ENCODE data around the gene CCL13. TPM values are rescaled to one million over a fixed set of nuclear protein-coding genes. Genes with fewer than 3 reads are reported as not detected.

CCL13 gene
- total and polyA plus RNA-seq, 2 of the 8 experiments (the other 6 are each of a cell fraction or from before 2014, with no cell fraction given): not detected

DNA sequence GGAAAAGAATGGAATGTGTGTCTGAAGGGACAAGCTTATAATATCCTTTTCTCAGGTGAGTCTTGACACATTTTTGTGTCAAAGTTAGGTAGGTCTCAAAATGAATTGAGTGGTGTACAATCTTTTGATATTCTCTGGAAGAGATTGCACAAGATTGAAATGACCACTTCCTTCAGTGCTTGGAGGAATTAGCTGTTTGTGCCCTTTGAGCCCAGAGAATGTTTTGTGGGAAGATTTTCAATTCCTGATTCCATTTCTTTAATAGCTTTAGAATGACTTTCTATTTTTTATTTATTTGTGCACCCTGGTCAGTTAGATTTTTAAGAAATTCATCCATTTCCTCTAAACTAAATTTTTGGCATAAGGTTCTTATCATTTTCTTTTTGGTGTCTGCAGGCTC lies 1.6 kb upstream of the CCL13 start:
- no peaks in the 10 kb centered on the region for H3K9me3 ChIP-seq (ENCODE audit: insufficient read depth in 2 of 2, low read depth in 1 of 2, low read length in 1 of 2)
- H2BK20ac ChIP-seq (ENCODE audit: low read length): no peak overlapping the region
- H3K27me3 ChIP-seq (replicated peaks in 1 of 4; ENCODE audit: control insufficient read depth in 3 of 4, extremely low read depth in 1 of 4, insufficient read depth in 3 of 4, low read length in 3 of 4): no peaks in the 10 kb centered on the region
- no peak overlapping the region for H4K8ac ChIP-seq (ENCODE audit: extremely low read depth, insufficient read depth, low read length)
- H3K79me1 ChIP-seq (ENCODE audit: low read depth, low read length): no peaks in the 10 kb centered on the region
- POLR2A ChIA-PET (ENCODE audit: partially characterized antibody): no interaction called here
- no peak overlapping the region for H2BK15ac ChIP-seq (ENCODE audit: low read length)
- H4K5ac ChIP-seq (ENCODE audit: insufficient read length, low read depth, low read length): no peak overlapping the region
- no peak overlapping the region for H3K56ac ChIP-seq (replicated peaks; ENCODE audit: insufficient read length, low read depth, low read length)
- peaks cover 0 to 3% (median 0%) of the 10 kb centered on the region in 4 experiments; a peak in 1 of 7 replicates for H3K4me1 ChIP-seq (replicated peaks in 1 of 4; ENCODE audit: control insufficient read depth in 3 of 4, insufficient read depth in 4 of 4, low read length in 3 of 4)
- FAIRE-seq (no peak), DNase-seq (ENCODE audit: low read depth in 1 of 2, low spot score in 2 of 2) (no peak)
- H4K91ac ChIP-seq (replicated peaks; ENCODE audit: insufficient read length, low read length): no peak overlapping the region
- no peaks in the 10 kb centered on the region for H3K23me2 ChIP-seq (ENCODE audit: low read depth, low read length)
- H3K4me3 ChIP-seq (ENCODE audit: extremely low read depth in 1 of 4, insufficient read depth in 2 of 4, low read depth in 3 of 4, low read length in 4 of 4): no peak overlapping the region
- no peak overlapping the region for H3K9ac ChIP-seq (replicated peaks in 1 of 4; ENCODE audit: extremely low read depth in 1 of 4, low read depth in 3 of 4, low read length in 3 of 4)
- H3K14ac ChIP-seq (ENCODE audit: insufficient read length): no peak overlapping the region
- H3K36me3 ChIP-seq (ENCODE audit: control insufficient read depth in 2 of 4, insufficient read depth in 4 of 4, low read length in 3 of 4): no peaks in the 10 kb centered on the region
- H2AK5ac ChIP-seq (ENCODE audit: low read depth, low read length): no peak overlapping the region
- no peak overlapping the region for H3K18ac ChIP-seq (ENCODE audit: extremely low read depth, low read length)
- CTCF ChIA-PET (ENCODE audit: partially characterized antibody): interaction anchor here (0.9 to 15.7 kb wide), 6 partner anchors 27 to 208 kb away, joined by 3 to 442 read pairs (median 4); no protein-coding TSS in a partner anchor
- TF ChIP-seq CHD1 (IDR thresholded peaks at IDR 0.05; ENCODE audit: low read depth, low read length) (no peak), RAD21 (IDR thresholded peaks at IDR 0.05 in 1 of 2, conservative IDR thresholded peaks at IDR 0.05 in 1 of 2; ENCODE audit: low read depth in 2 of 2, low read length in 2 of 2) (no peak), RBBP5 (IDR thresholded peaks at IDR 0.05; ENCODE audit: borderline replicate concordance, low read depth, low read length) (no peak), POLR2A (IDR thresholded peaks at IDR 0.05; ENCODE audit: control extremely low read depth in 1 of 2, low read depth in 2 of 2, low read length in 2 of 2) (no peak)
- TF ChIP-seq, protein P1, sequence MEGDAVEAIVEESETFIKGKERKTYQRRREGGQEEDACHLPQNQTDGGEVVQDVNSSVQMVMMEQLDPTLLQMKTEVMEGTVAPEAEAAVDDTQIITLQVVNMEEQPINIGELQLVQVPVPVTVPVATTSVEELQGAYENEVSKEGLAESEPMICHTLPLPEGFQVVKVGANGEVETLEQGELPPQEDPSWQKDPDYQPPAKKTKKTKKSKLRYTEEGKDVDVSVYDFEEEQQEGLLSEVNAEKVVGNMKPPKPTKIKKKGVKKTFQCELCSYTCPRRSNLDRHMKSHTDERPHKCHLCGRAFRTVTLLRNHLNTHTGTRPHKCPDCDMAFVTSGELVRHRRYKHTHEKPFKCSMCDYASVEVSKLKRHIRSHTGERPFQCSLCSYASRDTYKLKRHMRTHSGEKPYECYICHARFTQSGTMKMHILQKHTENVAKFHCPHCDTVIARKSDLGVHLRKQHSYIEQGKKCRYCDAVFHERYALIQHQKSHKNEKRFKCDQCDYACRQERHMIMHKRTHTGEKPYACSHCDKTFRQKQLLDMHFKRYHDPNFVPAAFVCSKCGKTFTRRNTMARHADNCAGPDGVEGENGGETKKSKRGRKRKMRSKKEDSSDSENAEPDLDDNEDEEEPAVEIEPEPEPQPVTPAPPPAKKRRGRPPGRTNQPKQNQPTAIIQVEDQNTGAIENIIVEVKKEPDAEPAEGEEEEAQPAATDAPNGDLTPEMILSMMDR (IDR thresholded peaks at IDR 0.05; ENCODE audit: control extremely low read depth in 1 of 3, insufficient read depth in 1 of 3, low read depth in 1 of 3, low read length in 3 of 3): no peak
- no peak overlapping the region for H3K4ac ChIP-seq (replicated peaks; ENCODE audit: insufficient read length, low read depth, low read length)
- H3K79me2 ChIP-seq (ENCODE audit: control insufficient read depth in 1 of 2, insufficient read depth in 2 of 2, low read length in 2 of 2): no peaks in the 10 kb centered on the region
- no peaks in the 10 kb centered on the region for H4K20me1 ChIP-seq (replicated peaks in 1 of 2; ENCODE audit: control insufficient read depth in 1 of 2, insufficient read depth in 2 of 2, low read length in 2 of 2)
- no peak overlapping the region for H2BK120ac ChIP-seq (replicated peaks; ENCODE audit: low read depth, low read length)
- H3K4me2 ChIP-seq (ENCODE audit: insufficient read depth in 1 of 2, low read depth in 2 of 2, low read length in 2 of 2): no peak overlapping the region
- no peak overlapping the region for H3K23ac ChIP-seq (ENCODE audit: insufficient read length)
- H2BK12ac ChIP-seq (ENCODE audit: low read depth, low read length): no peak overlapping the region
- H3K27ac ChIP-seq (ENCODE audit: low read depth, low read length): no peak overlapping the region
- H2AFZ ChIP-seq (ENCODE audit: low read length): no peak overlapping the region
- H2BK5ac ChIP-seq (ENCODE audit: low read depth, low read length): no peak overlapping the region
